ENCODE data around the gene NRIP2.

GRCh38 chr12:2775431-2775830 is 59.4 kb downstream of the NRIP2 start:
- TF ChIP-seq CTCF (IDR thresholded peaks at IDR 0.05), result no peak
- TF ChIP-seq POLR2A (IDR thresholded peaks at IDR 0.05), result no peak

All from esophagus squamous epithelium (tissue), 4 donors.